Loucy (cell line): ENCODE data around the gene OTUD4.

ENCODE experiments used
- CTCF ChIP-seq: fragments of 200-600 bp; sonication (generic); conservative IDR thresholded peaks from 2 replicates; pipeline ENCODE4 v1.5.1; 2014; ENCODE audit warnings: mild to moderate bottlenecking, antibody characterized with exemption, low read length
- EZH2phosphoT487 ChIP-seq: fragments of 200-600 bp; IDR thresholded peaks from 2 replicates; pipeline ENCODE4 v1.6.1; 2018; ENCODE audit warnings: antibody characterized with exemption, mild to moderate bottlenecking, moderate library complexity, borderline replicate concordance

GRCh38 chr4:145180298-145181090, at the start of gene OTUD4:
- TF ChIP-seq CTCF (peak; percentile 22; the same call in 1 of the 2 replicates), EZH2phosphoT487 (no peak)
